Activated T-cell treated with anti-CD3 and anti-CD28 coated beads, Interleukin-2, amount 50 U/mL, for 72 hours (primary cell): ENCODE measurements around the gene GPR137. TPM values are rescaled to one million over a fixed set of nuclear protein-coding genes. Genes with fewer than 3 reads are reported as not detected.
A peak's percentile ranks its signal among the peaks of the same experiment; 100 is the strongest.
"Not testable (repeated sequence)": the region's sequence is repeated elsewhere in the genome, so short reads cannot be mapped to it uniquely, and the experiment has no call there.

Experiments used
- ATAC-seq, 2 donors: fragments of 150-1000 bp; cut with Tn5 transposase; replicated peaks in 1 of 2; 2 replicates each; pipeline ENCODE4 v1.10.0; 2021; ENCODE audit warnings: moderate library complexity in 2 of 2, mild to moderate bottlenecking in 1 of 2
- DNase-seq, 2 donors: peaks; one replicate each; pipeline ENCODE4 v3.0.0; 2021 to 2022; ENCODE audit warnings: mixed read lengths in 1 of 2
- H3K27ac Mint-ChIP-seq: one replicate; pipeline ENCODE4 v1.8.0; 2022; ENCODE audit warnings: mild to moderate bottlenecking, moderate library complexity, mixed read lengths
- H3K27me3 Mint-ChIP-seq: one replicate; pipeline ENCODE4 v1.8.0; 2022; ENCODE audit warnings: low read depth, mixed read lengths
- H3K36me3 Mint-ChIP-seq, 2 donors: one replicate each; pipeline ENCODE4 v1.8.0; 2022; ENCODE audit warnings: mixed read lengths in 2 of 2, mild to moderate bottlenecking in 1 of 2; ENCODE audit not compliant: insufficient read depth in 2 of 2
- H3K4me1 Mint-ChIP-seq: one replicate; pipeline ENCODE4 v1.8.0; 2022; ENCODE audit warnings: low read depth, mixed read lengths
- H3K4me3 Mint-ChIP-seq, 2 donors: one replicate each; pipeline ENCODE4 v1.8.0; 2022; ENCODE audit warnings: mild to moderate bottlenecking in 2 of 2, mixed read lengths in 2 of 2, moderate library complexity in 2 of 2
- H3K9me3 Mint-ChIP-seq, 2 donors: one replicate each; pipeline ENCODE4 v1.8.0; 2022; ENCODE audit warnings: mixed read lengths in 2 of 2
- total RNA-seq, 2 donors: library from RNA; stranded (reverse); gene quantifications; one replicate each; pipeline ENCODE4 v1.2.3, GENCODE V29; 2022

Gene GPR137
- total RNA-seq, 2 donors from 2014 or later, result 57.1 to 67.4 TPM

GRCh38 chr11:64245401-64245796 is 40.2 kb upstream of the GPR137 start:
- Mint-ChIP-seq H3K4me1 (peaks cover 41% of the 10 kb centered on the region), H3K36me3 (peaks cover 1% of the 10 kb centered on the region in 2 donors), H3K27ac (no peak overlapping the region), H3K27me3 (no peaks in the 10 kb centered on the region), H3K4me3 (peak overlapping the region; percentile 93), H3K9me3 (no peaks in the 10 kb centered on the region)
- ATAC-seq (no peak), DNase-seq (peak in 1 of 2 donors; percentile 31)

GRCh38 chr11:64245797-64246620 is 39.6 kb upstream of the GPR137 start:
- Mint-ChIP-seq H3K27ac (peak overlapping the region; percentile 65), H3K9me3 (no peaks in the 10 kb centered on the region), H3K27me3 (no peaks in the 10 kb centered on the region), H3K4me1 (peaks cover 44% of the 10 kb centered on the region), H3K36me3 (peaks cover 1% of the 10 kb centered on the region in 2 donors), H3K4me3 (peak overlapping the region; percentile 93)
- ATAC-seq (peak; percentile 12), DNase-seq (peak; percentile 79 to 88)

GRCh38 chr11:64246621-64246870 is 39.1 kb upstream of the GPR137 start:
- H3K27me3 Mint-ChIP-seq, H3K9me3 Mint-ChIP-seq, H3K36me3 Mint-ChIP-seq, DNase-seq, H3K27ac Mint-ChIP-seq: not testable (repeated sequence)
- H3K4me1 Mint-ChIP-seq, result peaks cover 44% of the 10 kb centered on the region
- ATAC-seq, result peak; percentile 14 to 25
- peak overlapping the region; percentile 88 to 91 for H3K4me3 Mint-ChIP-seq

- DNase-seq, result peak; percentile 87 to 91
- Mint-ChIP-seq H3K27ac (peak within 1 kb of the TSS; percentile 65), H3K4me1 (peaks cover 50% of the 10 kb centered on the region), H3K9me3 (no peaks in the 10 kb centered on the region), H3K27me3 (no peaks in the 10 kb centered on the region), H3K36me3 (no peaks in the 10 kb centered on the region), H3K4me3 (peak within 1 kb of the TSS; percentile 93)
- ATAC-seq, result peak; percentile 66 to 72
Measured at GRCh38 chr11:64246871-64247728, 38.5 kb upstream of the GPR137 start, which contains the start of gene PPP1R14B. Gene PPP1R14B (minus strand): TSS chr11:64246943. CDS start chr11:64246673, 270 bp downstream.

GRCh38 chr11:64247729-64248531 is 37.7 kb upstream of the GPR137 start:
- Mint-ChIP-seq H3K4me3 (peak overlapping the region; percentile 65 to 88), H3K27ac (no peak overlapping the region), H3K36me3 (no peaks in the 10 kb centered on the region), H3K4me1 (peaks cover 46% of the 10 kb centered on the region), H3K9me3 (no peaks in the 10 kb centered on the region), H3K27me3 (no peaks in the 10 kb centered on the region)
- ATAC-seq (no peak), DNase-seq (no peak)

GRCh38 chr11:64248578-64248977 is 37.1 kb upstream of the GPR137 start:
- Mint-ChIP-seq H3K9me3 (no peaks in the 10 kb centered on the region), H3K27me3 (no peaks in the 10 kb centered on the region), H3K27ac (no peak overlapping the region), H3K36me3 (no peaks in the 10 kb centered on the region), H3K4me3 (peak overlapping the region in 1 of 2 donors; percentile 88), H3K4me1 (peaks cover 39% of the 10 kb centered on the region)
- no peak for ATAC-seq
- DNase-seq, result no peak

- no peak for ATAC-seq
- H3K27me3 Mint-ChIP-seq, result no peaks in the 10 kb centered on the region
- no peaks in the 10 kb centered on the region for H3K9me3 Mint-ChIP-seq
- DNase-seq, result no peak
- peaks cover 34% of the 10 kb centered on the region for H3K4me1 Mint-ChIP-seq
- no peak overlapping the region for H3K27ac Mint-ChIP-seq
- H3K36me3 Mint-ChIP-seq, result no peaks in the 10 kb centered on the region
- H3K4me3 Mint-ChIP-seq, result peak overlapping the region in 1 of 2 donors; percentile 39
Measured at GRCh38 chr11:64249038-64249437, 36.6 kb upstream of the GPR137 start.

- no peaks in the 10 kb centered on the region for H3K27me3 Mint-ChIP-seq
- H3K36me3 Mint-ChIP-seq, result no peaks in the 10 kb centered on the region
- ATAC-seq (no peak), DNase-seq (no peak)
- H3K4me1 Mint-ChIP-seq, result peaks cover 32% of the 10 kb centered on the region
- no peaks in the 10 kb centered on the region for H3K9me3 Mint-ChIP-seq
- H3K4me3 Mint-ChIP-seq, result peak overlapping the region; percentile 62 to 87
- H3K27ac Mint-ChIP-seq, result no peak overlapping the region
Measured at GRCh38 chr11:64249563-64250414, 35.9 kb upstream of the GPR137 start.

- peak in 1 of 2 donors; percentile 1 for ATAC-seq
- DNase-seq, result no peak
- Mint-ChIP-seq H3K36me3 (no peaks in the 10 kb centered on the region), H3K27me3 (no peaks in the 10 kb centered on the region), H3K4me1 (peaks cover 32% of the 10 kb centered on the region), H3K4me3 (peak overlapping the region; percentile 81 to 87), H3K27ac (no peak overlapping the region), H3K9me3 (no peaks in the 10 kb centered on the region)
Measured at GRCh38 chr11:64250415-64251015, 35.1 kb upstream of the GPR137 start.

- Mint-ChIP-seq H3K36me3 (no peaks in the 10 kb centered on the region), H3K27me3 (no peaks in the 10 kb centered on the region), H3K4me1 (peaks cover 32% of the 10 kb centered on the region), H3K4me3 (peak within 1 kb of the TSS; percentile 95), H3K27ac (peak within 1 kb of the TSS; percentile 80), H3K9me3 (no peaks in the 10 kb centered on the region)
- DNase-seq, result peak; percentile 61 to 77
- ATAC-seq, result peak; percentile 71 to 72
Measured at GRCh38 chr11:64251016-64251752, 34.5 kb upstream of the GPR137 start, which contains the start of gene PLCB3. Gene PLCB3 (plus strand): TSS chr11:64251530. CDS start chr11:64251650, 120 bp downstream.

- Mint-ChIP-seq H3K9me3 (no peaks in the 10 kb centered on the region), H3K4me3 (peak overlapping the region; percentile 95), H3K36me3 (no peaks in the 10 kb centered on the region), H3K27ac (peak overlapping the region; percentile 80), H3K27me3 (no peaks in the 10 kb centered on the region), H3K4me1 (peaks cover 32% of the 10 kb centered on the region)
- no peak for DNase-seq
- ATAC-seq, result no peak
Measured at GRCh38 chr11:64251753-64252002, 34.0 kb upstream of the GPR137 start.
